MM.1S (cell line): ENCODE measurements around the gene ZNF799.

Experiments used
- EZH2phosphoT487 ChIP-seq: fragments of 300-600 bp; sonication (generic); IDR thresholded peaks from 2 replicates; pipeline ENCODE4 v1.6.1; 2018; ENCODE audit warnings: antibody characterized with exemption, low read length
- TF ChIP-seq, protein P1 (sequence below): fragments of 300-600 bp; sonication (generic); IDR thresholded peaks from 2 replicates; pipeline ENCODE4 v1.5.1; 2016; ENCODE audit warnings: antibody characterized with exemption, low read length, mixed read lengths

GRCh38 chr19:12450844-12451243, 49.8 kb upstream of the ZNF799 start:
- no peak for TF ChIP-seq EZH2phosphoT487
- TF ChIP-seq, protein P1, sequence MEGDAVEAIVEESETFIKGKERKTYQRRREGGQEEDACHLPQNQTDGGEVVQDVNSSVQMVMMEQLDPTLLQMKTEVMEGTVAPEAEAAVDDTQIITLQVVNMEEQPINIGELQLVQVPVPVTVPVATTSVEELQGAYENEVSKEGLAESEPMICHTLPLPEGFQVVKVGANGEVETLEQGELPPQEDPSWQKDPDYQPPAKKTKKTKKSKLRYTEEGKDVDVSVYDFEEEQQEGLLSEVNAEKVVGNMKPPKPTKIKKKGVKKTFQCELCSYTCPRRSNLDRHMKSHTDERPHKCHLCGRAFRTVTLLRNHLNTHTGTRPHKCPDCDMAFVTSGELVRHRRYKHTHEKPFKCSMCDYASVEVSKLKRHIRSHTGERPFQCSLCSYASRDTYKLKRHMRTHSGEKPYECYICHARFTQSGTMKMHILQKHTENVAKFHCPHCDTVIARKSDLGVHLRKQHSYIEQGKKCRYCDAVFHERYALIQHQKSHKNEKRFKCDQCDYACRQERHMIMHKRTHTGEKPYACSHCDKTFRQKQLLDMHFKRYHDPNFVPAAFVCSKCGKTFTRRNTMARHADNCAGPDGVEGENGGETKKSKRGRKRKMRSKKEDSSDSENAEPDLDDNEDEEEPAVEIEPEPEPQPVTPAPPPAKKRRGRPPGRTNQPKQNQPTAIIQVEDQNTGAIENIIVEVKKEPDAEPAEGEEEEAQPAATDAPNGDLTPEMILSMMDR = no peak
